ENCODE measurements around the gene STAB2. TPM values are rescaled to one million over a fixed set of nuclear protein-coding genes. Genes with fewer than 3 reads are reported as not detected.

Gene STAB2
- total RNA-seq, 1 experiment from 2014 or later: not detected

DNA sequence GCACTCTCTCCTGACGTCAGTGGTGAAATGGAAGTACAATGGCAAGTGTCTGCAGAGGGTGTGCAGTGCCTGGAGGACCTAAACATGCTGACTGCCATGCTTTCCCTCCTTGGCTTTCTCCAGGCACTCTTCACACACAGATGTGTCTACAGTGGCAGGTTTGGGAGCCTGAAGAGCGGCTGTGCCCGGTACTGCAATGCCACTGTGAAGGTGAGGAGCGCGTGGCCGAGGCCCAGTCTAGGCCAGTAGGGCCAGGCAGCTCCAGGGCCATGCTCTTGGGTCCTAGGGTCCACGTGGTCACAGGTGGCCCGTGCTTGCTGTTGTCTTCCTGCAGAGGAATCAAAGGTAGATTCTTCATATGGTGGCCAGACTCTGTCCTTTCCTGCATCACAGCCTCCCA, 81.4 kb downstream of the STAB2 start:
- Histone ChIP-seq H3K27ac (ENCODE audit: low read depth, low read length) (no peak overlapping the region), H3K9ac (ENCODE audit: low read length) (no peak overlapping the region), H3K9me2 (ENCODE audit: insufficient read depth) (no peaks in the 10 kb centered on the region), H3K4me3 (replicated peaks in 1 of 2; ENCODE audit: low read depth in 1 of 2, low read length in 2 of 2) (no peak overlapping the region), H3K4me1 (ENCODE audit: control insufficient read depth in 1 of 2, insufficient read depth in 2 of 2, low read length in 2 of 2) (peaks cover 0 to 10% of the 10 kb centered on the region in 2 experiments; a peak in 1 of 4 replicates), H4K20me1 (ENCODE audit: insufficient read depth) (no peaks in the 10 kb centered on the region), H3K9me3 (ENCODE audit: control insufficient read depth in 1 of 2, insufficient read depth in 1 of 2, low read depth in 1 of 2, low read length in 2 of 2) (no peaks in the 10 kb centered on the region), H2AFZ (ENCODE audit: low read depth, low read length, poor library complexity, severe bottlenecking) (no peak overlapping the region), H3K27me3 (ENCODE audit: insufficient read depth, low read length) (peaks cover 34% of the 10 kb centered on the region), H3K36me3 (ENCODE audit: control insufficient read depth in 1 of 2, insufficient read depth in 2 of 2, low read length in 2 of 2) (no peaks in the 10 kb centered on the region), H3K4me2 (ENCODE audit: low read length) (no peak overlapping the region), H3K79me2 (ENCODE audit: insufficient read depth, low read length) (no peaks in the 10 kb centered on the region)
- intact Hi-C loops (cut with micrococcal nuclease): no loop called here
- CTCF ChIA-PET: no interaction called here
- TF ChIP-seq SP1 (IDR thresholded peaks at IDR 0.05; ENCODE audit: low read depth) (no peak), CEBPB (IDR thresholded peaks at IDR 0.05; ENCODE audit: low read depth) (no peak), POLR2A (IDR thresholded peaks at IDR 0.05; ENCODE audit: borderline replicate concordance, extremely low read depth, insufficient read depth, insufficient read length) (no peak)
- TF ChIP-seq, protein P1, sequence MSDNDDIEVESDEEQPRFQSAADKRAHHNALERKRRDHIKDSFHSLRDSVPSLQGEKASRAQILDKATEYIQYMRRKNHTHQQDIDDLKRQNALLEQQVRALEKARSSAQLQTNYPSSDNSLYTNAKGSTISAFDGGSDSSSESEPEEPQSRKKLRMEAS (IDR thresholded peaks at IDR 0.05): no peak
- BruUV-seq (replicated peaks): no TSS peak
- RAD21 ChIA-PET (ENCODE audit: low non-redundant PET in 1 of 2, low total read pairs in 2 of 2, uncharacterized antibody in 2 of 2, unreplicated experiment in 2 of 2): no interaction called here
- POLR2A ChIA-PET: no interaction called here
- ATAC-seq: no peak
- no peak for DNase-seq (ENCODE audit: low read depth, low spot score)

DNA sequence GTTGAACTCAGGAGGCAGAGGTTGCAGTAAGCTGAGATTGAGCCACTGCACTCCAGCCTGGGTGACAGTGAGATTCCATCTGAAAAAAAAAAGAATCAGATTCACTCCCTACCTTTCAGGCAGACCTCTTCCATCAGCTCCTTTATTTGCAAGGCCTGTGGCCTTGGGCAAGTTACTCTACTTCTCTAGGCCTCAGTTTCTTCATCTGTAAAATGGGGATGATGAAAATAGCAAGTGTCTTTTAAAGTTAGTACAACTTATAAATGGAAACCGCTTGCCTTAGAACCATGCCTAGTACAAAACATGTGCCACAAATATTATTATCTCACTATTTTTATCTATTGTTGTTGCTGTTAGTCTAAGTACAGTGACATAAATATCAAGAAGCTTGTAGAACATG, 84.3 kb downstream of the STAB2 start:
- H3K4me1 ChIP-seq (ENCODE audit: control insufficient read depth in 1 of 2, insufficient read depth in 2 of 2, low read length in 2 of 2): peaks cover 0 to 10% of the 10 kb centered on the region in 2 experiments; a peak in 1 of 4 replicates
- H3K27ac ChIP-seq (ENCODE audit: low read depth, low read length): no peak overlapping the region
- ChIA-PET CTCF (no interaction called here), POLR2A (no interaction called here), RAD21 (ENCODE audit: low non-redundant PET in 1 of 2, low total read pairs in 2 of 2, uncharacterized antibody in 2 of 2, unreplicated experiment in 2 of 2) (no interaction called here)
- no peak overlapping the region for H3K4me2 ChIP-seq (ENCODE audit: low read length)
- ATAC-seq: no peak
- no peak overlapping the region for H2AFZ ChIP-seq (ENCODE audit: low read depth, low read length, poor library complexity, severe bottlenecking)
- peaks cover 9% of the 10 kb centered on the region for H3K27me3 ChIP-seq (ENCODE audit: insufficient read depth, low read length)
- BruUV-seq (replicated peaks): no TSS peak
- no peaks in the 10 kb centered on the region for H4K20me1 ChIP-seq (ENCODE audit: insufficient read depth)
- no peak for TF ChIP-seq ELF1 (IDR thresholded peaks at IDR 0.05; ENCODE audit: borderline replicate concordance, low read depth)
- no peak for TF ChIP-seq POLR2AphosphoS5 (IDR thresholded peaks at IDR 0.05; ENCODE audit: low read depth, low read length)
- no peak for TF ChIP-seq SIN3A (IDR thresholded peaks at IDR 0.05; ENCODE audit: low read depth)
- TF ChIP-seq, protein P2, sequence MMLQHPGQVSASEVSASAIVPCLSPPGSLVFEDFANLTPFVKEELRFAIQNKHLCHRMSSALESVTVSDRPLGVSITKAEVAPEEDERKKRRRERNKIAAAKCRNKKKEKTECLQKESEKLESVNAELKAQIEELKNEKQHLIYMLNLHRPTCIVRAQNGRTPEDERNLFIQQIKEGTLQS (IDR thresholded peaks at IDR 0.05): no peak
- TF ChIP-seq FOSL1 (IDR thresholded peaks at IDR 0.05; ENCODE audit: low read depth): no peak
- H3K9me3 ChIP-seq (ENCODE audit: control insufficient read depth in 1 of 2, insufficient read depth in 1 of 2, low read depth in 1 of 2, low read length in 2 of 2): no peaks in the 10 kb centered on the region
- H3K9ac ChIP-seq (ENCODE audit: low read length): no peak overlapping the region
- intact Hi-C loops (cut with micrococcal nuclease): no loop called here
- no peaks in the 10 kb centered on the region for H3K9me2 ChIP-seq (ENCODE audit: insufficient read depth)
- DNase-seq (ENCODE audit: low read depth, low spot score): no peak
- no peaks in the 10 kb centered on the region for H3K36me3 ChIP-seq (ENCODE audit: control insufficient read depth in 1 of 2, insufficient read depth in 2 of 2, low read length in 2 of 2)
- no peaks in the 10 kb centered on the region for H3K79me2 ChIP-seq (ENCODE audit: insufficient read depth, low read length)
- no peak overlapping the region for H3K4me3 ChIP-seq (replicated peaks in 1 of 2; ENCODE audit: low read depth in 1 of 2, low read length in 2 of 2)
